Lung (tissue), 12 donors: ENCODE data around the gene CHN1. TPM values are rescaled to one million over a fixed set of nuclear protein-coding genes. Genes with fewer than 3 reads are reported as not detected.

Experiments used
- ATAC-seq: fragments of 200-7000 bp; cut with Tn5 transposase; one replicate; pipeline ENCODE4 v1.9.1; 2020; ENCODE audit warnings: moderate number of reproducible peaks; ENCODE audit not compliant: insufficient read depth, low FRiP score
- DNase-seq, 3 donors: peaks; one replicate each; pipeline ENCODE4 v3.0.0-alpha.2; 2013 to 2017
- H3K27ac ChIP-seq, 2 donors: one replicate each; pipeline ENCODE4 v1.5.1; 2013; ENCODE audit warnings: mild to moderate bottlenecking in 2 of 2, moderate library complexity in 2 of 2, control low read depth in 1 of 2, inconsistent platforms in 1 of 2, low read depth in 1 of 2, low read length in 1 of 2
- H3K27me3 ChIP-seq, 3 donors: one replicate each; pipeline ENCODE4 v1.5.1; 2013; ENCODE audit warnings: low read length in 2 of 3; ENCODE audit not compliant: control insufficient read depth in 3 of 3, insufficient read depth in 3 of 3
- H3K36me3 ChIP-seq, 4 donors: one replicate each; pipeline ENCODE4 v1.5.1; 2013; ENCODE audit warnings: low read length in 4 of 4, mild to moderate bottlenecking in 1 of 4, moderate library complexity in 1 of 4; ENCODE audit not compliant: control insufficient read depth in 4 of 4, insufficient read depth in 4 of 4
- H3K4me1 ChIP-seq, 5 donors: one replicate each; pipeline ENCODE4 v1.5.1; 2013; ENCODE audit warnings: low read length in 5 of 5, mild to moderate bottlenecking in 2 of 5, moderate library complexity in 1 of 5; ENCODE audit not compliant: control insufficient read depth in 5 of 5, insufficient read depth in 5 of 5
- H3K4me3 ChIP-seq: one replicate; pipeline ENCODE4 v1.5.1; 2013; ENCODE audit warnings: mild to moderate bottlenecking, control low read depth, moderate library complexity
- H3K9ac ChIP-seq, 2 donors: one replicate each; pipeline ENCODE4 v1.5.1; 2013; ENCODE audit warnings: low read length in 2 of 2, control low read depth in 1 of 2; ENCODE audit not compliant: insufficient read depth in 1 of 2
- H3K9me3 ChIP-seq, 4 donors: one replicate each; pipeline ENCODE4 v1.5.1; 2013; ENCODE audit warnings: low read length in 3 of 4, mild to moderate bottlenecking in 1 of 4, moderate library complexity in 1 of 4; ENCODE audit not compliant: control insufficient read depth in 4 of 4, insufficient read depth in 3 of 4
- CTCF ChIP-seq: IDR thresholded peaks from 2 replicates; pipeline ENCODE4 v1.5.1; 2012; ENCODE audit warnings: mild to moderate bottlenecking; ENCODE audit errors: control extremely low read depth, extremely low read depth
- WGBS, 2 donors: extraction: QIAGEN DNeasy Blood & Tissue Kit; methylation state at CpG; one replicate each; pipeline ENCODE4 v1.1.7; 2013; 5-methylcytosine and 5-hydroxymethylcytosine counted together
- polyA plus RNA-seq, 2 donors: library from polyadenylated mRNA; stranded (reverse); fragments of 200-250 nt; gene quantifications; one replicate each; pipeline ENCODE4 v1.2.1, GENCODE V29; 2013
- total RNA-seq, 2 donors: library from RNA; depleted of rRNA in 1 of 2; stranded (reverse); fragments of >200 nt in 1 of 2; gene quantifications; one replicate each; pipeline ENCODE4 v1.2.1, GENCODE V29; 2014 to 2021
- donor health status: control.
- donor health status: control.
- donor health status: Bipolar disorder and iron deficiency.
- donor health status: healthy.
- donor health status: DM: yes; HTN: yes; CAD: no.

Gene CHN1
- total and polyA plus RNA-seq, 4 donors: 6.8 to 80.9 (median 14.5) TPM

GRCh38 chr2:174827371-174828369 is 177.5 kb downstream of the CHN1 start:
- WGBS, 2 donors: 49 to 73% methylated on average over 9 of the region's 9 CpGs
- peak overlapping the region; percentile 35 to 93 for H3K27ac ChIP-seq
- H3K4me1 ChIP-seq: peaks cover 5 to 50% (median 27%) of the 10 kb centered on the region in 5 donors
- no peak overlapping the region for H3K4me3 ChIP-seq
- ATAC-seq (no peak), DNase-seq (peak; percentile 37 to 77 (median 68))
- peaks cover 0 to 2% (median under 1%) of the 10 kb centered on the region in 4 donors for H3K36me3 ChIP-seq
- TF ChIP-seq CTCF: no peak
- no peaks in the 10 kb centered on the region for H3K9me3 ChIP-seq
- H3K9ac ChIP-seq: peak overlapping the region; percentile 34 to 73
- H3K27me3 ChIP-seq: no peaks in the 10 kb centered on the region

GRCh38 chr2:174826051-174826450 is 179.1 kb downstream of the CHN1 start:
- DNase-seq: no peak

GRCh38 chr2:174824068-174824467 is 181.1 kb downstream of the CHN1 start:
- H3K9me3 ChIP-seq: no peaks in the 10 kb centered on the region
- no peak for ATAC-seq
- peaks cover 0 to 17% (median 8%) of the 10 kb centered on the region in 4 donors for H3K36me3 ChIP-seq
- H3K4me1 ChIP-seq: peaks cover 5 to 41% (median 27%) of the 10 kb centered on the region in 5 donors
- no peak for DNase-seq
- TF ChIP-seq CTCF: no peak
- H3K4me3 ChIP-seq: no peak overlapping the region
- no peak overlapping the region for H3K9ac ChIP-seq
- H3K27ac ChIP-seq: no peak overlapping the region
- H3K27me3 ChIP-seq: no peaks in the 10 kb centered on the region

More at GRCh38 chr2:174826051-174826450, 179.1 kb downstream of the CHN1 start:
- ATAC-seq: no peak
- Histone ChIP-seq H3K4me1 (peaks cover 5 to 48% (median 27%) of the 10 kb centered on the region in 5 donors), H3K27ac (peak overlapping the region in 1 of 2 donors; percentile 33), H3K36me3 (peaks cover 0 to 13% (median 6%) of the 10 kb centered on the region in 4 donors), H3K9ac (no peak overlapping the region), H3K27me3 (no peaks in the 10 kb centered on the region), H3K4me3 (no peak overlapping the region), H3K9me3 (no peaks in the 10 kb centered on the region)
- WGBS, 2 donors: 41 to 65% methylated on average over 2 of the region's 2 CpGs
- TF ChIP-seq CTCF: no peak
